GM12891 (cell line): Measurements from ENCODE around the gene EVPL.
"Not testable (repeated sequence)": the region's sequence is repeated elsewhere in the genome, so short reads cannot be mapped to it uniquely, and the experiment has no call there.

Experiments
- POLR2A ChIP-seq: IDR thresholded peaks from 2 replicates; pipeline ENCODE4 v1.6.1; 2011; ENCODE audit warnings: low read depth, low read length, control low read depth
- POLR2AphosphoS5 ChIP-seq: IDR thresholded peaks from 2 replicates; pipeline ENCODE4 v1.6.1; 2011; ENCODE audit warnings: low read depth, low read length, control low read depth
- TAF1 ChIP-seq: IDR thresholded peaks from 2 replicates; pipeline ENCODE4 v1.6.1; 2011; ENCODE audit warnings: low read depth, low read length, control low read depth

DNA sequence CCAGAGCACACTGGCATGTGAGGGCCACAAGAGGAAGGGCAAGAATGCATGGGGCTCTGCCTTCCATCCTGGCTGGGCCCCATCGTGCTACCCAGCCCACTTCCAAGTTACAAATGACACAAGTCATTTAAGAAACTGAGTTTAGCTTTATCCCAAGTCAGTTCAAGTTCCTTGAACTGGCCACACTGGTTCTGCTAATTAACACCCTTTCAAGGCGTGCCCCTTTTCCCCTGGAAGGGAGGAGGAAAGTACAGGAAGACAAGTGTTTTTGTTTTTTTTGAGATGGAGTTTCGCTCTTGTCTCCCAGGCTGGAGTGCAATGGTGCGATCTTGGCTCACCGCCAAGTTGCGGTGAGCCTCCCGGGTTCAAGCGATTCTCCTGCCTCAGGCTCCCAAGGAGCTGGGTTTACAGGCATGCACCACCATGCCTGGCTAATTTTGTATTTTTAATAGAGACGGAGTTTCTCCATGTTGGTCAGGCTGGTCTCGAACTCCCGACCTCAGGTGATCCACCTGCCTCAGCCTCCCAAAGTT lies 17.4 kb upstream of the EVPL start:
- TF ChIP-seq POLR2AphosphoS5, POLR2A, TAF1: not testable (repeated sequence)
